ENCODE results near the gene GPR55. TPM values are rescaled to one million over a fixed set of nuclear protein-coding genes. Genes with fewer than 3 reads are reported as not detected.

Gene GPR55
- total and polyA plus RNA-seq, 10 donors, result 0.86 to 6.8 (median 3.1) TPM

- Histone ChIP-seq H3K27ac (peak overlapping the region in 7 of 8 donors; percentile 61 to 89 (median 80)), H3K4me3 (no peak overlapping the region), H3K4me1 (peaks cover 31 to 100% (median 91%) of the 10 kb centered on the region in 6 donors), H3K9me3 (no peaks in the 10 kb centered on the region), H3K27me3 (replicated peaks in 1 of 7) (no peaks in the 10 kb centered on the region), H3K36me3 (peaks cover 0 to 51% (median 13%) of the 10 kb centered on the region in 6 donors)
- WGBS, 5 donors, result 86 to 92% (median 89%) methylated on average over 8 to 11 of the region's 11 CpGs
- DNase-seq, result peak; percentile 78
- no peak for TF ChIP-seq POLR2AphosphoS5 (IDR thresholded peaks at IDR 0.05)
- TF ChIP-seq CTCF (IDR thresholded peaks at IDR 0.05 in 8 of 11, conservative IDR thresholded peaks at IDR 0.05 in 3 of 11), result no peak
- TF ChIP-seq POLR2A (IDR thresholded peaks at IDR 0.05), result no peak
- intact Hi-C loops (cut with DNase I; ENCODE audit: low total_unique reads), result no loop called here
Observed at GRCh38 chr2:230874456-230874855, 50.6 kb downstream of the GPR55 start.

- Histone ChIP-seq H3K4me1 (peaks cover 26 to 100% (median 90%) of the 10 kb centered on the region in 6 donors), H3K27ac (peak overlapping the region in 7 of 8 donors; percentile 61 to 89 (median 80)), H3K4me3 (peak overlapping the region in 1 of 8 donors; percentile 46), H3K9me3 (no peaks in the 10 kb centered on the region), H3K36me3 (peaks cover 0 to 45% (median 12%) of the 10 kb centered on the region in 6 donors), H3K27me3 (replicated peaks in 1 of 7) (no peaks in the 10 kb centered on the region)
- 66 to 79% (median 73%) methylated on average over 11 to 13 of the region's 13 CpGs for WGBS, 5 donors
- intact Hi-C loops (cut with DNase I; ENCODE audit: low total_unique reads), result no loop called here
- peak; percentile 89 for DNase-seq
- TF ChIP-seq CTCF (IDR thresholded peaks at IDR 0.05 in 8 of 11, conservative IDR thresholded peaks at IDR 0.05 in 3 of 11) (no peak), POLR2AphosphoS5 (IDR thresholded peaks at IDR 0.05) (peak in 2 of 3 donors; percentile 26 to 71), POLR2A (IDR thresholded peaks at IDR 0.05) (no peak)
Observed at GRCh38 chr2:230873661-230874401, 51.2 kb downstream of the GPR55 start.

- Histone ChIP-seq H3K9me3 (no peaks in the 10 kb centered on the region), H3K27ac (peak overlapping the region in 7 of 8 donors; percentile 37 to 89 (median 80)), H3K36me3 (peaks cover 0 to 38% (median 9%) of the 10 kb centered on the region in 6 donors), H3K27me3 (replicated peaks in 1 of 7) (no peaks in the 10 kb centered on the region), H3K4me3 (peak overlapping the region in 1 of 8 donors; percentile 46), H3K4me1 (peaks cover 28 to 100% (median 87%) of the 10 kb centered on the region in 6 donors)
- WGBS, 5 donors, result 60 to 79% (median 72%) methylated on average over 13 to 21 of the region's 21 CpGs
- DNase-seq, result no peak
- TF ChIP-seq POLR2AphosphoS5 (IDR thresholded peaks at IDR 0.05) (peak in 1 of 3 donors; percentile 65), CTCF (IDR thresholded peaks at IDR 0.05 in 8 of 11, conservative IDR thresholded peaks at IDR 0.05 in 3 of 11) (no peak), POLR2A (IDR thresholded peaks at IDR 0.05) (no peak)
- intact Hi-C loops (cut with DNase I; ENCODE audit: low total_unique reads), result no loop called here
Observed at GRCh38 chr2:230872968-230873660, 51.9 kb downstream of the GPR55 start.
